Measurements from ENCODE around the gene CAD. TPM values are rescaled to one million over a fixed set of nuclear protein-coding genes. Genes with fewer than 3 reads are reported as not detected.

CAD gene
- total and polyA plus RNA-seq, 2 donors (not counting 1 experiment from before 2014, with no cell fraction given): 11.9 to 32.0 TPM

DNA sequence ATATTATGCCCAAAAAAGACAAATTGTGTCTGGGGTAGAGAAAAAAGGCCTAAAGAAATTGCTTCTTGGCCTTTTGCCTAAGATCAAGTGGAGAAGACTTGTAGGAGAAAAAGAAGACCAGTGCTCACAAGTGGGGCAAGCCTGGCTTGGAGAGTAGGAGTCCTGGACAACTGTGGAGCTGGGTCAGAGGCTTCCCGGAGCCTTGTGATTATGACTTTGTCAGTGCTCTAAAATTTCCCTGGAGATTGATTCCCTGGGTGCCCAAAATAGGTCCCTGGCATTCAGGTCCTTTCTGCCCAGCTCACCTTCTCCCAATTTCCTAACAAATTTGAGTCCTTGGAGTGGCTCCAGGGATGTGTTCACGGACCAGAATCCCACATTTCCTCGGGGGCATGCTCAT lies 64.3 kb downstream of the CAD start:
- Histone ChIP-seq H3K4me2 (ENCODE audit: extremely low read depth, insufficient read depth, low read length) (no peak overlapping the region), H3K9ac (ENCODE audit: insufficient read depth, low read length) (no peak overlapping the region), H3K27ac (ENCODE audit: insufficient read depth, low read length) (no peak overlapping the region), H3K4me1 (ENCODE audit: control insufficient read depth, extremely low read depth, insufficient read depth, low read length) (peaks cover 7% of the 10 kb centered on the region), H4K20me1 (ENCODE audit: control insufficient read depth, extremely low read depth, insufficient read depth, low read length) (no peaks in the 10 kb centered on the region), H2AFZ (ENCODE audit: low read length) (no peak overlapping the region), H3K36me3 (ENCODE audit: control insufficient read depth, insufficient read depth, low read length) (no peaks in the 10 kb centered on the region), H3K9me3 (ENCODE audit: control insufficient read depth, insufficient read depth, low read depth, low read length) (no peaks in the 10 kb centered on the region), H3K79me2 (ENCODE audit: control insufficient read depth, insufficient read depth, low read length) (no peaks in the 10 kb centered on the region), H3K27me3 (ENCODE audit: control insufficient read depth, insufficient read depth, low read length) (peaks cover 7% of the 10 kb centered on the region), H3K4me3 (replicated peaks in 1 of 4; ENCODE audit: control extremely low read depth in 1 of 4, insufficient read depth in 1 of 4, low read depth in 3 of 4, low read length in 4 of 4) (no peak overlapping the region)
- no peak for DNase-seq (ENCODE audit: low read depth in 2 of 2)
- no peak for TF ChIP-seq EZH2 (IDR thresholded peaks at IDR 0.05; ENCODE audit: low read length, missing control alignments)
- TF ChIP-seq, protein P1, sequence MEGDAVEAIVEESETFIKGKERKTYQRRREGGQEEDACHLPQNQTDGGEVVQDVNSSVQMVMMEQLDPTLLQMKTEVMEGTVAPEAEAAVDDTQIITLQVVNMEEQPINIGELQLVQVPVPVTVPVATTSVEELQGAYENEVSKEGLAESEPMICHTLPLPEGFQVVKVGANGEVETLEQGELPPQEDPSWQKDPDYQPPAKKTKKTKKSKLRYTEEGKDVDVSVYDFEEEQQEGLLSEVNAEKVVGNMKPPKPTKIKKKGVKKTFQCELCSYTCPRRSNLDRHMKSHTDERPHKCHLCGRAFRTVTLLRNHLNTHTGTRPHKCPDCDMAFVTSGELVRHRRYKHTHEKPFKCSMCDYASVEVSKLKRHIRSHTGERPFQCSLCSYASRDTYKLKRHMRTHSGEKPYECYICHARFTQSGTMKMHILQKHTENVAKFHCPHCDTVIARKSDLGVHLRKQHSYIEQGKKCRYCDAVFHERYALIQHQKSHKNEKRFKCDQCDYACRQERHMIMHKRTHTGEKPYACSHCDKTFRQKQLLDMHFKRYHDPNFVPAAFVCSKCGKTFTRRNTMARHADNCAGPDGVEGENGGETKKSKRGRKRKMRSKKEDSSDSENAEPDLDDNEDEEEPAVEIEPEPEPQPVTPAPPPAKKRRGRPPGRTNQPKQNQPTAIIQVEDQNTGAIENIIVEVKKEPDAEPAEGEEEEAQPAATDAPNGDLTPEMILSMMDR (conservative IDR thresholded peaks at IDR 0.05 in 1 of 2, IDR thresholded peaks at IDR 0.05 in 1 of 2; ENCODE audit: low read depth in 1 of 2, low read length in 2 of 2): no peak

DNA sequence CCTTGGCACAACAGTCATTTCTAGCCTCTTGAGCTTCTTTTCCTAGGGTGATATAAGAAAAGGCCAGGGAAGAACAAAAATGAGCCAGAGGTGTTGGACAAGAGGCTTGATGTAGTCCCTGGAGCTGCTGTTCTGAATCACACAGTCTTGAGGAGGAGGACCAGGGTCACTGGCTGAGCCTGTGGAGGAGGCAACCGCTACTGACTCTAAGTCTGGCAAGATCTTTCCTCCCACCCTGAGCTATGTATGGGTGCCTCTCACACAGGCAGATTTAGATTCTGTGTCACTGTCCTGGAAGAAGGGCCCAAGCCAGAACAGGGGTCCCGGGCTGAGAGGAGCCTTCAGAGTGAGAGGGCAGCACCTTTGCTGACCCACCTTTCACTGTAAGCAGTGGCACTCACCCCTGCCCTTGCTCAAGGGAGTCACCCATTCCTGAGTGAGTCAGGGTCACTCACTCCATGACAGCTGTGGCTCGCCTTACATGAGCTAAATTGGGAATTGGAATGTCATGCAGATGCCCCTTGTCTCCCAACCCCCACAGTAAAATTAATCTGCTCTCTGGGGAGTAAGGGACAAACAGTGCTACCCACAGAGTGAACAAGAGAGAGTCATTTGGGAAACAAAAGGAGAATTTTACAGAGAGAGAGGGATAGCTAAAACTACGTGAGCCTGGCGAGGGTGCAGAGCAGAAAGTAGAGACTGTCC lies 64.8 kb downstream of the CAD start, which contains the start of gene TRIM54:
TRIM54 (plus strand) TSS at position 575 of the 705 bp plus-strand sequence. CDS start 303 bp downstream, outside the sequence.
- Histone ChIP-seq H3K79me2 (ENCODE audit: control insufficient read depth, insufficient read depth, low read length) (no peaks in the 10 kb centered on the region), H3K4me2 (ENCODE audit: extremely low read depth, insufficient read depth, low read length) (peak within 1 kb of the TSS; percentile 46), H3K27ac (ENCODE audit: insufficient read depth, low read length) (no peak within 1 kb of the TSS), H3K36me3 (ENCODE audit: control insufficient read depth, insufficient read depth, low read length) (no peaks in the 10 kb centered on the region), H3K9ac (ENCODE audit: insufficient read depth, low read length) (no peak within 1 kb of the TSS), H4K20me1 (ENCODE audit: control insufficient read depth, extremely low read depth, insufficient read depth, low read length) (no peaks in the 10 kb centered on the region), H3K4me3 (replicated peaks in 1 of 4; ENCODE audit: control extremely low read depth in 1 of 4, insufficient read depth in 1 of 4, low read depth in 3 of 4, low read length in 4 of 4) (no peak within 1 kb of the TSS), H3K9me3 (ENCODE audit: control insufficient read depth, insufficient read depth, low read depth, low read length) (no peaks in the 10 kb centered on the region), H2AFZ (ENCODE audit: low read length) (no peak within 1 kb of the TSS), H3K4me1 (ENCODE audit: control insufficient read depth, extremely low read depth, insufficient read depth, low read length) (peaks cover 7% of the 10 kb centered on the region), H3K27me3 (ENCODE audit: control insufficient read depth, insufficient read depth, low read length) (peaks cover 4% of the 10 kb centered on the region)
- TF ChIP-seq, protein P1 (conservative IDR thresholded peaks at IDR 0.05 in 1 of 2, IDR thresholded peaks at IDR 0.05 in 1 of 2; ENCODE audit: low read depth in 1 of 2, low read length in 2 of 2): no peak
- DNase-seq (ENCODE audit: low read depth in 2 of 2): no peak

DNA sequence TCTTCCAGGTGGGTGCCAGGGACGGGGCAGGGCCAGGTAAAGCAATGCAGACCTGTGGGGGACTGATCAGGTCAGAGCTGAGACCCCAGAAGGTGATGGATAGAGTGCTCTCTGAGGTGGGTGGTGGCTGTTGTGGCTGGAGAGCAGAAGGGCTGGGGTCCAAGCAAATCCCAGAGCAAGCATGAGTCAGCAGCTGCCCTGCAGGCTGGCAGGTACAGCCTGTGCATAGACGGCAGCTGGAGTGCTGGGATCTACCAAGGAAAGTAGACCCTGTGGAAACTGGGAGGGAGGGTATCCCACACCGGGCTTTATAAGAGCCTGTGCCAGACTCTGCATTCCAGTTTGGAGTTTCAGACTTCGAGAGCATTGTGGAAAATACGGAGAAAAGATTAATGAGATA lies 65.7 kb downstream of the CAD start:
- DNase-seq (ENCODE audit: low read depth in 2 of 2): no peak
- Histone ChIP-seq H3K27ac (ENCODE audit: insufficient read depth, low read length) (no peak overlapping the region), H3K79me2 (ENCODE audit: control insufficient read depth, insufficient read depth, low read length) (no peaks in the 10 kb centered on the region), H3K27me3 (ENCODE audit: control insufficient read depth, insufficient read depth, low read length) (no peaks in the 10 kb centered on the region), H3K4me3 (replicated peaks in 1 of 4; ENCODE audit: control extremely low read depth in 1 of 4, insufficient read depth in 1 of 4, low read depth in 3 of 4, low read length in 4 of 4) (no peak overlapping the region), H3K36me3 (ENCODE audit: control insufficient read depth, insufficient read depth, low read length) (no peaks in the 10 kb centered on the region), H3K9ac (ENCODE audit: insufficient read depth, low read length) (no peak overlapping the region), H2AFZ (ENCODE audit: low read length) (no peak overlapping the region), H3K4me1 (ENCODE audit: control insufficient read depth, extremely low read depth, insufficient read depth, low read length) (peaks cover 7% of the 10 kb centered on the region), H4K20me1 (ENCODE audit: control insufficient read depth, extremely low read depth, insufficient read depth, low read length) (no peaks in the 10 kb centered on the region), H3K4me2 (ENCODE audit: extremely low read depth, insufficient read depth, low read length) (no peak overlapping the region), H3K9me3 (ENCODE audit: control insufficient read depth, insufficient read depth, low read depth, low read length) (no peaks in the 10 kb centered on the region)
- TF ChIP-seq, protein P1 (conservative IDR thresholded peaks at IDR 0.05 in 1 of 2, IDR thresholded peaks at IDR 0.05 in 1 of 2; ENCODE audit: low read depth in 1 of 2, low read length in 2 of 2): no peak
- TF ChIP-seq EZH2 (IDR thresholded peaks at IDR 0.05; ENCODE audit: low read length, missing control alignments): no peak
